ENCODE results near the gene HERC2.

GRCh38 chr15:28082891-28083684, 238.9 kb downstream of the HERC2 start:
- TF ChIP-seq CTCF (IDR thresholded peaks at IDR 0.05): no peak
- TF ChIP-seq POLR2A (IDR thresholded peaks at IDR 0.05): no peak

All from uterus (tissue), 2 donors.